HG03139 (cell line): ENCODE results near the gene ZNF148.

Source experiments
- ATAC-seq: cut with Tn5 transposase; IDR thresholded peaks from one replicate; pipeline ENCODE4 v1.9.1; 2021; ENCODE audit not compliant: unreplicated experiment

Gene ZNF148

DNA sequence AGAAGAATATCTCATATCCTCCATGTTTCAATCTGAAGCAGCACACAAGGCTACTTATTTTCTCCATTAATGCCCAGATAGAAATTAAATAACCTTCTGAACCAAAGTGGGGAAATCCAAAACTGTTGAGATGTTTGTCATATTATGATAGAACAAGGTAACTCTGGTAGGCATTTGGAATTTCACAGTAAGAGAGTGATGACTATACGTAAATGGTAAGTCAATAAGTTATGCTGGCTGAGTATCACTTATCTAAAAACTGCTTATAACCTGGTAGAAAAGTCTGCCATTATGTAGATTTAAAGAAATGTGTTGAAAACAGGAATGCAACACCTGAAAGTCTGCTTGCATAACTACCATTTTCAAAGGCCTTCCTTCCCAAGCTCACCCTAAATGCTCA, 145.4 kb downstream of the ZNF148 start:
- no peak for ATAC-seq

DNA sequence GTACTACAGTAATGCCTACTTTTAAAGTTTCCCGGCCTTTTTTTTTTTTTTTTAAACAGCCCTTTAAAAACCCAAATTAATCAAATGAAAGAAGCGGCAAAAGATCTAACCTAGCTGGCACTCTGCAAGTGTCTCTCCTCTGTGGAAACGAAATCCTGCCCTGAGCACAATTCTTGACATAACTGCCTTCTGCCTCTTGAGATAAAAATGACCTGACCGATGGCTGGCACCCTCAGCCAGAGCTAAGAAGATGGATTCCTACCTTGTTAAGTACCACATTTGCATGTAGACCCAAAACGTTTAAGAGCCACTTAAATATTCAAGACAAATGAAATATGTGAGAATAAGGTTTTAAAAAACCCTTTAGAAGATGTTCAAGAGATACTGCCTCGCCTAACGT, 146.0 kb downstream of the ZNF148 start:
- ATAC-seq = no peak

DNA sequence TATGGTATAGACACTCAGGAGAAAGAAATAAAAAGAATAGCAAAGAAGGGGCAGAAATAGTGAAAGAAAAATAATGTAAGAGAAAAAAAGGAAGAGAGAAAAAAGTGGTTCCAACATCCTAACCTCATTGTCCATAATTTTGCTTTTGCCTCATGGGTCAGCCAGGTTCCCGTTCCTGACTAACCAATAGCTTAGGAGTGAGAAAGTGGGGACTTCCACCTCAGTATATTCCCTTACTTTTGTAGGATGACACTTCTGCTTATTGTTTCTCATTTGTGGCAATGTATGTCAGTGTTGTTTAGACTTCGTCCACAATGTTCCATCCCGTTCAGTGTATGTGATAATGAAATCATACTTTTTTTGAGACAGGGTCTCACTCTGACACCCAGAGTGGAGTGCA, 153.3 kb downstream of the ZNF148 start:
- ATAC-seq = no peak

DNA sequence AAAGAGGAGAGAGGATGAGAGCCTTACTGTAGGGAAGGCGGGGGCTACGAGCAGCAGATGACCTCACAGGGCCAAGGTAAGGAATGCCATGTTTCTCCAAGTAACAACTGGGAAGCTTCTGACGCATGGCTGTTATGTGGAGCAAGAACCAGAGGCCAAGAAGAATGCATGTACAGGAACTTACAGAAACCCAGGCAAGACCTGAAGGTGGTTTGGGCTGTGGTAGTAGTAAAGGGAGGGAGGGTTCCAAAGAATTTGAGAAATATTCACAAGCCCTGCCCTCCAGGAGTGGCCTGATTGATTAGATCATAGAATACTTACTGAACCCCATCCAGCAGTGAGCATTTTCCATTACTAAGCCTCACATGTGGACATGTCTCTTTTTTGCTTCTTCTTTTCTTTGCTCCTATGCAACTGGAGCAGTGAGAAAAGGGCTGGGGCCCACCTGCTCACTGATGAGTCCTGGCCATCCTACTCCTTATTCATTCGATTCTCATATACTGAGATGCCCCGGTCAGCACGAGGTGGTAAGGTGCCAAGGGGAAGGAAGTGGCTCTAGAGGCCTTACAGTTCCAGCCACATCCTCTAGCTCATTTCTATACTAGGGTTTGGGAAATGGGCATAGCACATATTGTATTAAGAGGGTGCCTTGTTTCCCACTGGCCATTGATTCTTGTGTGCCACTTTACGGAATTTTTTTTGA, 154.2 kb downstream of the ZNF148 start:
- no peak for ATAC-seq

DNA sequence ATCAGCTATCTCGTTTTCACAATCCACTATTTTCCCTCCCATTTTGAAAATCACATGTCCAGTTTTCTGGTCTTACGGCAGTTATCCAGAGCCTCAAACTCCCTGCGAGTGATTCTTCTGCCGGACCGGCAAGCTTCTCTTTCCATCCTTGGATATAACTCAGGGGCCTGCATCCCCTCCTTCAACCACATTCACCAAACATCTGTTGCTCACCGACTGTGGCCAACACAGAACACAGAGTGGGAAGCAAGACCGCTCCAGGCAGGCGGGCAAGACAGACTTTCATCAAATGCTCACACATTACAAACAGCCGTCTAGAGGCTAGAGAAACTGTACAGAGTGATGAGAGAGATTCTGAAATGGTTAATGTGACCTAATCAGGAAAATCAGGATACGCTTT, 154.9 kb downstream of the ZNF148 start:
- ATAC-seq = no peak

DNA sequence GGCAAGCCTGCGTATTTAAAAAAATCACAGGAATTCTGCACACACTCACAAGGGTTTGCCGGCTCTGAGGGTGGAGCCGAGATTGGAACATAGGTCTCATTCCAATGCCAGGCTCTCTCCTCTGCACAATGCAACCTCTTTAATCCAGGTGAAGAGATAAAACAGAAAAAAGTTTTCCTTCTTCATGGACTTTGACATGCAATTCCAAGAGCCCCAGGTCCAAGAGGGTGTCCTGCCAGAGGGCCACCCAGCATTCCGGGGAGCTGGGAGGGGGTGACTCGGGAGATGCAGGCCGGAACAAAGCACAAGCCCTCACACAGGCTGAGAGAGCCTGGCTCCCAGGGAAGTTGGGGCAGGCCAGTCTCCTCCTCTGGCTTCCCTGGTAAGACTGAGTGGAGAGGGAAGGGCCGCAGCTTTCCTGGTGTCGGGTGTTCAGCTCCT, 155.8 kb downstream of the ZNF148 start:
- no peak for ATAC-seq

DNA sequence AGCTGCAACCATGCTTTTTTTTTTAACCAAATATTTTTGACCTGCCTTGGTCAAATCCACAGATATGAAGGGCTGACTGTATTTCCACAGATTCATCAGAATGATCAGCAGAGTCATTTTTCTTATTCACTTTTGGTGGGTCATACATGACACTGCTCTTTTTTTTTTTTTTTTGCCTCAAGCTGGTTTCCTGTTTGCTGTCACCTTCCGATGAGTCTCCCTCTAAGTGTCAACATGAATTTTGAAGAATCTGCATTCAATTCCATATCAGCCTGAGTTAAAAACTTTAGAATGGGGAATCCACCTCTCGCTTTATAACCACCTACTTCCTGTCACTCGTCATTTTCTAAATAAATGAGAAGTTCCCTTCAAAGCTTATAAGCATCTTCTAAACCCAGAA, 160.4 kb downstream of the ZNF148 start:
- ATAC-seq = no peak

DNA sequence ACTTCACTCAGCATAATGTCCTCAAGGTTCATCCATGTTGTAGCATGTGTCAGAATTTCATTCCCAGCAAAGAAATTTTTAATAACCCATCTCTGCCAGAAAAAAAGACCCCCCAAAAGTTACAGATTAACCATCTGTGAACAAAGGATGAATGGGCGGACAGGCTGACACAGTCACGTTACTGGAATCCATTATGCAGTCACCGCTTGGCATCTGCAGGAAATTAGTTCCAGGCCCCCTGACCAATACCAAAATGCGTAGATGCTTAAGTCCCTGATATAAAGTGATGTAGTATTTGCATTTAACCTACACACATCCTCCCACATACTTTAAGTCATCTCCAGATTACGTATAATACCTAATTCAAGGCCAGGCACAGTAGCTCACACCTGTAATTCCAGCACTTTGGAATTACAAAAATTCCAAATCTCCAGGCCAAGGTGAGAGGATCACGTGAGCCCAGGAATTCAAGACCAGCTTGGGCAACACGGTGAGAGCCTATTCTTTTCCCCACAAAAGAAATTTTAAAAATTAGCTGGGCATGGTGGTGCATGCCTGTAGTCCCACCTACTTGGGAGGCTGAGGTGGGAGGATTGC, 161.1 kb downstream of the ZNF148 start:
- ATAC-seq = no peak

DNA sequence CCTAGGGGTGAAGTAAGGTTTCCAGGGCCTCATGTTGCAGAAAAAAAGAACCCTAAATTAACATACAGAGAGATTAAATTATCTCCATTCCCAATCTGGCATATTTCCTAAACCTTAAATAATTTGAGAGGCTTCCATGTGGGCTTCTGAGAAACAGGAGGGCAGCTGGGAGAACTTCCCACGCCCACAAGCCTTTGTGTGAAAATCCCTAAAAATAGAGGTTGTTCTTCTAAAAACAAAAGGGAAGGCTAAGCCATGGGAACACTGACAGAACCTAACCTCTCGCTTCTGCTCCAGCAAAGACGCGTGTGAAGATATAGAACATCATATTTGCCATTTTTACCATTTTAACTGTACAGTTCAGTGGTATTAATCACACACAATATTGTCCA, 161.8 kb downstream of the ZNF148 start:
- ATAC-seq = no peak

DNA sequence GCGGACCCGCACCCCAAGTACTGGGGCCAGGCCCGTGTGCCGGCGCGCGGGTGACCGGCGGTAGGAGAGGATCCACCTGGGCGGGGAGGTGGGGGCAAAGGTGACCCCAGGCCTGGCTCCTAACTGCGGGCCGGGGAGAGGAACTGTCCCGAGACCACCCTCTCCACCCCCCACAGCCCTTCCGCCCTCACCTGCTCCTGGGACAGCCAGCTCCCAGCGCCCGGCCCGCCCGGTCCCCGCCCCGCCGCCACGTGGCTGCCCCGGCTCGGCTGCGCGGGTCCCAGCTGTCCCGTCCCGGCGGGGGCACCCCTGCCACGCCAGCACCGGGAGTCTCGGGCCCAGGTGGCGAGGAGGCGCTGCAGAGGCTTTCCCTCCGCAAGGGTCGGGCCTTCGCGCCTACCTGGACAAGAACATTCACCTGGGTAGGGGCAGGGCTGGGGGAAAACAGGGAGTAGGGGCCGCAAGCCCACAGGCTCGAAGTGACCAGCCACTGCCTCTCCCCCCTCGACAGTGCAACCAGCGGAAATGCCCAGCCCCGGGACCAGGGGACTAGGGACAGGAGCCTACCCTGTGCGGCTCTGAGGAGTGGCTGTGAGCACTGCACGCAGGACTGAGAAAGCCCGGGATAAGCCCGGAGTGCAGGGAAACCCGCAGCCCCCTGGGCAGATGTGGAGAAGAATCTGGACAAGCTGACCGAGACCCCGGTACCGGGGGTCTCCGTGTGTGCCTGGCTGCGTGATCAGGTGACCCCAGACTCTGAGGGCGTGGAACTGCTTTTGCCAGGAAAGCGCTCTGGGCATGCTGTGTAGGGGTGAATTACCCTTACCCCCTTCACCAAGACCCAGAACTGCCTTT, 162.4 kb downstream of the ZNF148 start, which contains the start of gene SLC12A8:
SLC12A8 (minus strand) TSS at position 240 of the 855 bp plus-strand sequence. CDS start 1,399 bp downstream, outside the sequence.
- ATAC-seq = no peak

DNA sequence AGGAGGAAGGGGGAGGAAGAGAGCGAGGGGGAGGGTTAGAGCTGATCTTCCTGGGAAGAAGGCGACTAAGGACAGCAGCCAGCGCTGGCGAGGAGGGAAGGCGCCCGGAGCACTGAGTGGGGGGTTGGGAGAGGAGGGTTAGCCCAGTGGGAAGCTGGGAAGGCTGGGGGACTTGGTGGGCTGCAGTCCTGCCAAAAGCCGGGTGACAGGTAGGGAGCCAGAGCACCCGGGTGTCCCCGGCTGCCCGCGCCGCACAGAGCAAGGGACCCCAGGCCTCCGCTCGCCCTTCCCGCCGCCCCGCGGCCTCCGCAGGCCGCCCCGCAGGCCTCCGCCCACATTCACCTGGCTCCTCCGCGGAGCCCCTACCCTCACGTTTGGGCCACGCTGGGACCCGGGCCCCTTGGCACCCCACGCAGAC, 163.0 kb downstream of the ZNF148 start:
- no peak for ATAC-seq

DNA sequence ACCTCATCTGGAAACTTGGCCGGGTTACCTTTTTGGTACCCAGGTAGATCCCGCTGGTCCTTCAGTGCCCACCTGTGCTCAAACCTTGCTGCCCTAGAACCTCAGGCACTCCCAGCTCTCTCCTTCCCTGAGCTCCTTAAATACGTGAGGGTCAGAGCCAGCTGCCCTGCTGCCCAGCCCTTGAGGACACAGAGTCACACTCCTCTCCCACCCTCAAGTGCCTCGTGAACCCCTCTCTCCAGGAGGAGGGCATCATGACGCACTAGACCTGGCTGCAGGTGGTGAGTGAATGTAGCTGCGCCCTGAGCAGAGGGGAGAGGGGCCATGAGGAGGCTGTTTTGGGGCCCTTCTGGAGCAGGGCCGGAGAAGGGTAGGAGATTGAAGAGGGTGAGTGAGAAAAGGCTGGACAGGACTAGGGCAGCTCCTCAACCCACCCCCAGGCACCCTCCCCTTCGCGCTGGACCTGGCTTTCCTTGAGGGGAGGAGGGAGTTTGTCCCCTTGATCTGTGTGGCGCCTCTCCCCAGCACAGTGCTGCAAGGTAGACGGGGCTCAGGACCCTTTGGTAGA, 163.5 kb downstream of the ZNF148 start:
- ATAC-seq = no peak

DNA sequence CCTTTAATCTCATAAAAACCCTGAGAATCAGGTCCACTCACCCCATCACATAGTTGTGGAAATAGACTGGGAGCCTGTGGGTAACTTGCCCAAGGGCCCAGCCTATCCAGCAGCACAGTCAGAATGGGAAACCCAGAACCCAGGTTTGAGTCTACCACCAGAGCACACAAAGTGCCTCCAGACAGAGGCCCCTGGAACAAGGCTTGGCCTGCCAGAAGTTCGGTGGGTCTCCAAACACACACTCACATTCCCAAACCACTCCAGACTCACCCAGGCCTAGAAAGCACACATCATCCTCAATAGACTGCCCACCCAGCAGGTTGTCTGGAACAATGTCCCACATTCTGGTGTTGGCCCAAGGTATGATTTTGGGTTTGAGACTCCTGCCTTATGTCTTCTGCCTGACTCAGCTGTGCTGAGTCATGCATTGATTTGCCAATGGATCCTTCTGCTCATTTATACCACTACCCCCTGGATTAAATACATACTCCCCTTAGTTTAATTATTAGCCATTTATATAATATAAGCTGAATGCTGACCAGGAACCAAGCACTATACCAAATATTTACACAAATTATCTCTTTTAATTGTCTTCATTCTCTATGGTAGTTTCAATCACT, 167.1 kb downstream of the ZNF148 start:
- no peak for ATAC-seq

DNA sequence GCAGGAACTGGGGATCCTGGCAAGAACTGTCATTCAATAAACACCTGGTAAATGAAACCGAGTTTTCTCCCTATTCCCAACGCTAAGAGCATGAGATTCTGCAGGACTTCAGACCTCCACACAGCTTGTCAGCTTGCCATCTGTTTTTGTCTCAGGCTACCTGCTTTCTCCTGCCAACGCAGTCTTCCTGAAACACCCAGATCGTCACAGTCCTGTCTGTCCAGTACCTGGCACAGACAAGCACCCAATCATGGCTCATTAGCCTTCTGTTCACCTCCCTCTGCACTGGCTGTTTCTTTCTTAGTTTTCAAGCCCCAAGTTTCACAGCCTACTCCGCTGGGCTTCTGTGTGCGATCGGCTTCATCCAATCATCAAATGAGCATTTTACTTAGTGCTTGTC, 167.6 kb downstream of the ZNF148 start:
- ATAC-seq = no peak

DNA sequence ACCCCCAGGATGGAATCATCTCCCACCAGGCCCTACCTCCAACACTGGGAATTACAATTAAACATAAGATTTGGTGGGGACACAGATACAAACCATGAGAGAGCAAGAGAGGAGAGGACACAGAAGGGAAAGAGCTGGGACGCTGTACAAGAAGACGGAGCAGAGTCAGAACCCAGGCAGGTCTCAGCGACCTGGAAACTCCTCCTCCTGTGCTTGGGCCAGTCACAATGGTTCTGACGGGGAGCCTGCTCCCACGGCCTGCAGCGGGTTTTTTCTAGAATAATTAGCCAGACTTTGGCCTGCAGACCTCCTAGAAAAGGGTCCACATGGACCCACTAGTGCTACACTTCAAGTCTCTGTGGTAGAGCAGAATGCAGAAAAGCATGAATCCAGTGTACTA, 168.2 kb downstream of the ZNF148 start:
- no peak for ATAC-seq

DNA sequence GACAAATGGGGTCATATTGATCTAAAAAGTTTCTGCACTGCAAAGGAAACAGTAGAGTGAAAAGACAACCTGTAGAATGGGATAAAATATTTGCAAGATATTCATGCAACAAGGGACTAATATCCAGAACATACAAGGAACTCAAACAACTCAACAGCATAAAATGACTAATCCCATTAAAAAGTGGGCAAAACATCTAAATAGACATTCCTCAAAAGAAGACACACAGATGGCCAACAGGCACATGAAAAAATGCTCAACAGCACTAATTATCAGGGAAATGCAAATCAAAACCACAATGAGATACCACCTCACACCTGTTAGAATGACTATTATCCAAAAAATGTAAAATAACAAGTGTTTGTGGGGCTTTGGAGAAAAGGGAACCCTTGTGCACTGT, 171.4 kb downstream of the ZNF148 start:
- ATAC-seq = no peak

DNA sequence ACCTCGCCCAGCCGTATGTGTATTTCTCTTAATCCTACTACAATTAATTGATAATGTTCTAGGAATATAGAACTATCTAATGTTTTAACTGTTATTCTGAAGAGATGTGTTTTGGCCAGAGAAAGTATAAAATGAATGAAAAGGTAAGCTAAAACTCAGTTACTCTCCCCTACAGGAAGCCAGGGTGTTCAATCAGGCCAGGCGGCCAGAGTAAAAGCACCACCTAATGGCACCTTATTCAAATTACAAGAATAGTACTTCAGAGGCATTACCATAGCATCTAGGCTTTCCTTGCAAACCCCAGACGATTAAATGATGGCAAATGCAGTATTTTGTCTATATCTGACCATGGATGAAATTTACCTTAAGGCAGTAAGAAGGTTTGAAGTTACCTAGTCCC, 172.9 kb downstream of the ZNF148 start:
- no peak for ATAC-seq

DNA sequence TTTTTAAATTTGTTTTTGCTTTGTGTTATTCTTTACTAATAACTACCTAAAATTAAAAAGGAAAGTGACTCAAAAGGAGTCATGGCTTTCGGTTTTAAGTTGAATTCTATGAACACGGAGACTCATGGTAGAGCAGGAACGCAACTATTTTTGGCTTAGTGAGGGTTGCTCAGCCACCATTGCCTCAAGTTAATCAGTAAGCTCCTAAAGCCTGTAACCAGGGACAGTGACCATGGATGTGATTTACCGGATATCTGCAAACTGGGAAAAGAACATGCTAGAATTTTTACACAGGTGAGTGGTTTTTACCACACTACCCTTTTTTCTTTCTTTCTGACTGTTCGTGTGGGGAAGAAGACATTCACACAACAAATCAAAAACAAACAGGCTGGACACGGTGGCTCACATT, 174.4 kb downstream of the ZNF148 start:
- peak; percentile 68 for ATAC-seq

DNA sequence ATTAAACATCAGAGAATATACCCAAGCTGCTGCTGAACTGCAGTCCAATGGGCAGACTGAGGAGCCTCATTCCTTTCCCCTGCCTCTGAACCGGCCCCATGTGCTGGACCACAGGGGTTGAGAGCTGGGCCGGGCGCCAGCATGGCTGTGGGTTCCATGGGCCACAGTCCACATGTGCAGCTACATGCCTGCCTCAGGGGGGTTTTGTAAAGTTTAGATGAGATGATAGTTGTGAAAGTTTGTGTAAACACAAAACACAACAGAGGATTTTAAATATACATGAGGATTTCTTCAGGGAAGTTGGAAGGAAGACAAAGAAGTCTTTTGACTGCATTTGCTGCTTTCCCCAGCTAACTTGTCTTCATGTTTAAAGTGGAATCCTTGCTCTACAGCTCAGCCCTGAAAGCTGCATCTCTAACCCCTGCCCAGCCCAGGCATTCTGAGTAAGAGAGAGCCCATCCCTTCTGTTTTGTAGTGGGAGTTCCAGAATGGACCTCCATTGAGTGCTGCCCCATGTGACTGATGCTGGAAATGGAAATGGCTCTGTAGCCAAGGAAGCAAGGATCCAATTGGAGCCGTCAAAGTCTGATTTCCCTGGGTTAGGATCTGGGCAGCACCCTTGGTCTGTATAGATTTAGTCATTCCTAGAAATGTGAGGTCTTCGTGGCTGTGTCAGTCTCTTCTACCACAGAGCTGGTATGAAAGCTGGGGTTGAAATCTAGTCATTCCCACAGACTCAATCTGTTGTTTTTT, 180.1 kb downstream of the ZNF148 start:
- ATAC-seq = no peak

DNA sequence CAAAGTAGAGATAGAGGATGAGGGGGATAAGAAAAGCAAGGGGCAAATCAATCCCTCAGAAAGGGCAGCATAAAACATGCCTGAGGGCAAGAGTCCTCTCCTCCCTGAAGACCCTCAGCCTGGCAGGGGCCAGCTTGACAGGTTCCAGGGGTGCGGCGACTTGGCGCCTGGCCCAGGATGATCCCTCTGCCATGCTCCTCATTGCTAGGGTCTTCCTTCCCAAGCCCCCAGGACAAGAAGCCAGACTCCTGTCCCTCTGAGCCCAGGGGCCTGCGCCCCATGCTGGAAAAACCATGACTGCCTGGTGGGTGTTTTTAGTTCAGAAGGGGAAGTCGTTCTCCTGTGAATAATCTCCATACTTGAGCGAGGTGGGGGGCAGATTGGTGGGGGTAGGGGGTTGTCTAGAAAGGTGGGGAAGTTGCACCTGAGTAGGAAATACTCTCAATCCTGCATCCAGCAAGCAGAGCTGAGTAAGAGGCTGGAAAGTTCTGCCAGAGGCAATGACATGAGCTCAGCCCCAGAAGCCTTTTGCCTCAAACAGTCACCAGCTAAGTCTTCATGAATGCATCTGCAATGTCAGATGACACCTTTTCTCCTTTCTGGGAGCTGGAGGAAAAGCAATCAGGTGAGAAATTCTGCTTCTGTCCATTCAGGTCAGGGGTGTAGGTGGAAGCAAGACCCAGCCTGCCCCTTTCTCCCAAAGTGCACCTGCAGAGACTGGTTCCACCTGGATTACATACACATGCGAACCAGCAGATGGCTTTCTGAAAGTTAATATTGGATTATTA, 180.9 kb downstream of the ZNF148 start:
- ATAC-seq = no peak
